Dermis blood vessel endothelial cell (primary cell): ENCODE measurements around the gene ATP23. TPM values are rescaled to one million over a fixed set of nuclear protein-coding genes. Genes with fewer than 3 reads are reported as not detected.

ENCODE experiments used
- DNase-seq: peaks from one replicate; pipeline ENCODE4 v3.0.0; 2010
- total RNA-seq: library from RNA; depleted of rRNA; stranded (reverse); fragments of >200 nt; gene quantifications from 2 replicates; pipeline ENCODE4 v1.2.3, GENCODE V29; 2014

The ATP23 gene
- total RNA-seq, 1 donor from 2014 or later = 25.5 TPM

- no peak for DNase-seq
Measured at GRCh38 chr12:57908511-57908910, 32.9 kb upstream of the ATP23 start.

- no peak for DNase-seq
Measured at GRCh38 chr12:57909056-57909455, 32.3 kb upstream of the ATP23 start.

GRCh38 chr12:57909611-57910010, 31.8 kb upstream of the ATP23 start:
- no peak for DNase-seq

- DNase-seq = no peak
Measured at GRCh38 chr12:57918147-57918546, 23.2 kb upstream of the ATP23 start.

GRCh38 chr12:57927086-57927485, 14.3 kb upstream of the ATP23 start:
- no peak for DNase-seq

- DNase-seq = peak; percentile 66
Measured at GRCh38 chr12:57929092-57929830, 12.1 kb upstream of the ATP23 start.

GRCh38 chr12:57934819-57935218, 6.5 kb upstream of the ATP23 start:
- no peak for DNase-seq

- no peak for DNase-seq
Measured at GRCh38 chr12:57935331-57935730, 6.0 kb upstream of the ATP23 start.

GRCh38 chr12:57935839-57936512, 5.4 kb upstream of the ATP23 start:
- DNase-seq = peak; percentile 94

GRCh38 chr12:57936513-57936883, 4.9 kb upstream of the ATP23 start:
- no peak for DNase-seq

- DNase-seq = no peak
Measured at GRCh38 chr12:57939291-57939690, 2.1 kb upstream of the ATP23 start.

- no peak for DNase-seq
Measured at GRCh38 chr12:57940052-57940914, 1.1 kb upstream of the ATP23 start.

- DNase-seq = no peak
Measured at GRCh38 chr12:57940915-57941164, 527 bp upstream of the ATP23 start.

GRCh38 chr12:57943438-57944080, 2.2 kb downstream of the ATP23 start:
- DNase-seq = no peak

- DNase-seq = no peak
Measured at GRCh38 chr12:57944313-57945023, 3.1 kb downstream of the ATP23 start.

- DNase-seq = no peak
Measured at GRCh38 chr12:57952766-57953165, 11.4 kb downstream of the ATP23 start.

- DNase-seq = no peak
Measured at GRCh38 chr12:57954768-57955167, 13.4 kb downstream of the ATP23 start.

- DNase-seq = no peak
Measured at GRCh38 chr12:57958061-57958657, 16.8 kb downstream of the ATP23 start.

- no peak for DNase-seq
Measured at GRCh38 chr12:57964421-57964820, 23.1 kb downstream of the ATP23 start.

- no peak for DNase-seq
Measured at GRCh38 chr12:57965766-57966165, 24.4 kb downstream of the ATP23 start.

- no peak for DNase-seq
Measured at GRCh38 chr12:57966536-57966935, 25.2 kb downstream of the ATP23 start.
